OCI-LY7 (cell line): Measurements from ENCODE around the gene SNRPN.
"Not testable (repeated sequence)": the region's sequence is repeated elsewhere in the genome, so short reads cannot be mapped to it uniquely, and the experiment has no call there.

Experiments used
- EZH2phosphoT487 ChIP-seq: fragments of 200-600 bp; sonication (generic); IDR thresholded peaks from 2 replicates; pipeline ENCODE4 v1.6.1; 2018; ENCODE audit warnings: low read depth, borderline replicate concordance, mild to moderate bottlenecking, mixed run types, antibody characterized with exemption, low read length, moderate library complexity, mixed read lengths
- TF ChIP-seq, protein P1 (sequence below): fragments of 200-600 bp; sonication (generic); conservative IDR thresholded peaks from 2 replicates; pipeline ENCODE4 v1.5.1; 2014; ENCODE audit warnings: mild to moderate bottlenecking, antibody characterized with exemption, low read length, moderate library complexity, mixed read lengths

DNA sequence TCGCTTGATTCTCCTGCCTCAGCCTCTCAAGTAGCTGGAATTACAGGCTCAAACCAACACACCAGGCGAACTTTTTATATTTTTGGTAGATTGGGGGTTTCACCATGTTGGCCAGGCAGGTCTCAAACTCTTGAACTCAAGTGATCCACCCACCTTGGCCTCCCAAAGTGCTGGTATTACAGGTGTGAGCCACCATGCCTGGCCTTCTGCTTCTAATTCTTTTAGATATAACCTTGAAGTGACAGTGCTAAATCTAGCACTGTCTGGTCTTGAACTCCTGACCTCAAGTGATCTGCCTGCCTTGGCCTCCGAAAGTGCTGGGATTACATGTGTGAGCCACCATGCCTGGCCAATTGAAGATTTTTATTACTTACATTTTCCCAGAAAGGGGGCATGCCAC is 16.6 kb upstream of the SNRPN start:
- TF ChIP-seq, protein P1, sequence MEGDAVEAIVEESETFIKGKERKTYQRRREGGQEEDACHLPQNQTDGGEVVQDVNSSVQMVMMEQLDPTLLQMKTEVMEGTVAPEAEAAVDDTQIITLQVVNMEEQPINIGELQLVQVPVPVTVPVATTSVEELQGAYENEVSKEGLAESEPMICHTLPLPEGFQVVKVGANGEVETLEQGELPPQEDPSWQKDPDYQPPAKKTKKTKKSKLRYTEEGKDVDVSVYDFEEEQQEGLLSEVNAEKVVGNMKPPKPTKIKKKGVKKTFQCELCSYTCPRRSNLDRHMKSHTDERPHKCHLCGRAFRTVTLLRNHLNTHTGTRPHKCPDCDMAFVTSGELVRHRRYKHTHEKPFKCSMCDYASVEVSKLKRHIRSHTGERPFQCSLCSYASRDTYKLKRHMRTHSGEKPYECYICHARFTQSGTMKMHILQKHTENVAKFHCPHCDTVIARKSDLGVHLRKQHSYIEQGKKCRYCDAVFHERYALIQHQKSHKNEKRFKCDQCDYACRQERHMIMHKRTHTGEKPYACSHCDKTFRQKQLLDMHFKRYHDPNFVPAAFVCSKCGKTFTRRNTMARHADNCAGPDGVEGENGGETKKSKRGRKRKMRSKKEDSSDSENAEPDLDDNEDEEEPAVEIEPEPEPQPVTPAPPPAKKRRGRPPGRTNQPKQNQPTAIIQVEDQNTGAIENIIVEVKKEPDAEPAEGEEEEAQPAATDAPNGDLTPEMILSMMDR = not testable (repeated sequence)
- TF ChIP-seq EZH2phosphoT487 = not testable (repeated sequence)
